Embryonic facial prominence (tissue), 1 donor: ENCODE data around the gene TAF1L.

Experiments
- DNase-seq: peaks from one replicate; pipeline ENCODE4 v3.0.0-alpha.2; 2016; ENCODE audit errors: extremely low spot score

TAF1L gene

DNA sequence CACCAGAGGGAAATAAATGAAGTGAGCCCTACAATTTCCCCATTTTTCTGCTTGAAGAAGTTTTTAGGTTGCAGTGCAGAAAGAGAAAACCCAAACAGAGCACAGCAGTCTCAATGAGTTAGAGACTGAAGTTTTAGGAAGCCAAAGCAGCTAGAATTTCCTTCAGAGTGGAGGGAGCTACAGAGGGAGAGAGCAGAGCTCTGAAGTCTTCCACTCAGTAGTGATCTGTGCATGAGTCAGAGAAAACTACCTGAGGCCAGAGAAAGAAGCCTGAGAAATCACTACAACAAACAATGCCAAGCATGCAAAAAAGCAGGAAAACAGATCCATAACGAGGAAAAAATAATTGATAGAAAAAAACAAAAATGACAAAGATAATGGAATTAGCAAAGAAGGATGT, 44.6 kb downstream of the TAF1L start:
- DNase-seq, result no peak

DNA sequence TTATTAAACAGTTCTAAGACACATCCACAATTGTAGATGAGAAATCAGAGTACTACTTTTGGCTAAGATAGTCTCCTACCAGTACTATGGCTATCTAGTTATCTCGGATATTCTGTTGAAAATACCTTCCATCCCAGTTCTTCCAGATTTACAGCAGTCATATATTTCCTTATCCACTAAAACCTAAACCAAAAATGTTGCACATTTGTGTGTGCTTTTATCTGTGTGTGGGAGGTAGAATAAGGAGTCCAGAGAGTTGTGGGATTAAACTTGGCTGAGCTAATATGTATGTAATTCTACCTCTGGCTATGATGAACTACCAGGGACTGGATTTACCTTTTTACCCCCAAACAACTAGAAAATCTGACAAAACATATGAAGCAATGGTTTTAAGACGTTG, 45.0 kb downstream of the TAF1L start:
- no peak for DNase-seq

DNA sequence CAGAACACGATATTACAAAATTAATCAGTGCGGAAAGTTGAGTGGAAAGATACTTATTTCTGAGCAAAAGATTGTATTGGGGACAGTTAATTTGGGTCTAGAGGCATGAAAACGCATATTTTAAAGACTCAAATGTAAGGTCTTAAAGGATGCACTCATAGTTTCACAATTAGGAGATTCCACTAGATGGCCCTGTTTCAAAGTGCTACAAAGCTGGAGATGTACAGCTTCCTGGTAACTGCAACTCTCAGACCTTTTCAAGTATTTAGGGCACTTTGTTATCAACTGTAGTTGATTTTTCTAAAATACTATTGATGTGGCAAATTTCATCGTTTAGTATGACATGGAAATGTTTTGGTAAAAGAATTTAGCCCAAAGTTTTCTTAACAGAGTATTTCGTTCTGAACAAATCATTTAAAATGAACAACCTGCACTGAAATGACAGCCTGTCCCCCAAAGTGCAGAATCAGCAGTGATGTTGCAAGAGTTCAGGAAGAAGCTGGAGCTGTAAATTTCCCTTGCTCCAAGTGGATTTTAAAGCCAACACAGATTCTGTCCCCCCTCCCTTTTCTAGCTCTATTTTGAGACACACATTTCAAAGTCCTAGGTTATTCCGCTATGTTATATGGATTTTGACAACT, 46.3 kb downstream of the TAF1L start:
- no peak for DNase-seq

DNA sequence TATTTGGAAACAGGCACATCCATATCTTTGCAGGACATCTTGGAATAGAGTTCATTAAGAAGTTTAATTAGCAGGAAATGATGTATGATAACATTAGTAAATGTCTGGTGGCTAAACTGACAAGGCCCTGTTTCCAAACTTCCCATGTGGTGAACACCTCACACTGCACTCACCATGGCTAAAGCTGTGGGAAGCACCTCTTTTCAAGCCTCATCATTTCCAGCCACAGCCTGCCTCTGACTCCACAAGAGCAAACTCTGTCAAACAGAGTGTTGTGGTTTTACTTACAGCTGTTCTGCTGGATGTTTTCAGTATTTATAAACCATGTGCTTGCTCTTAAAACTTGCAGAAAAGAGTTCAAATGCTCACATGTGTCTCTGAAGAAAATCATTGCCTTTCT, 47.6 kb downstream of the TAF1L start:
- DNase-seq, result no peak

DNA sequence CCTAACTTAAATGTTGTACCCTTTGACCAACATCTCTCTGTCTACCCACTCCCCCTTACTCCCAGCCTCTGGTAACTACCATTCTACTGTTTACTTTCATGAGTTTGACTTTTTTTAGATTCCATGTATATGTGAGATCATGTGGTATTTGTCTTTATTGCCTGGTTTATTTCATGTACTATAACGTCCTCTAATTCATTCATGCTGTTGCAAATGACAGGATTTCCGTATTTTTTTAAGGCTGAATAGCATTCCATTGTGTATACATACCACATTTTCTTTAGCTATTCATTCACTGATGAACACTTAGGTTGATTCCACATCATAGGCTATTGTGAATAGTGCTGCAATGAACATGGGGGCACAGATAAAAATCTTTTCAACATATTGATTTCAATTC, 50.7 kb downstream of the TAF1L start:
- no peak for DNase-seq

DNA sequence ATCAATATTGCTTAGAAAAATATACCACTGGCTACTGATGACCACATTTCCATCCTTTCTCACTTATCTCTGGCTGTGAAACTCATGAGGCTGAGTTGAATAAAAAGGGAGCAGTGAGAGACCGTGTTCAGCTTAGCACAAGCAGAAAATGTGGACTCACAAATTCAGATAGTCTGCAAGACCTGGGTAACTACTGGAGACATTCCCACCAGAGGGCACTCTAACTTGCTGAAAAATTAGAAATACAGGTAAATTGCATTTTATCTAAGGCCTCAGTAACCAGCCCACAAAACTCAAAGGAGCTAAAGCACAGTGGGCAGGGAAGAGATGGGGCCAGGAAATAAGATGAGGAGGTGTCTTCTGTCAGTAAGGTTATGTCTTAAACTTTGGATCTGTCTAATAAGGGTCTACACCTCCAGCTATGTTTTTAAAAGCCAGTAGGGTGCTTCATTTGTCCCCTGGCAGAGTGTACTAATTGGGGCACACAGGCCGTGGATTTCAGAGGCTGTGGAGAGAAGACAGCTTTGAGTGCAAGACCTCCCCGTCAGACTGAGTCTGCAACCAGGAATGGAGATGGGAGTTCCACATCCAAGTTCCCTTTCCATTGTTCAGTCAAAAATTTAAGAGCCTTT, 53.8 kb downstream of the TAF1L start:
- DNase-seq, result no peak

DNA sequence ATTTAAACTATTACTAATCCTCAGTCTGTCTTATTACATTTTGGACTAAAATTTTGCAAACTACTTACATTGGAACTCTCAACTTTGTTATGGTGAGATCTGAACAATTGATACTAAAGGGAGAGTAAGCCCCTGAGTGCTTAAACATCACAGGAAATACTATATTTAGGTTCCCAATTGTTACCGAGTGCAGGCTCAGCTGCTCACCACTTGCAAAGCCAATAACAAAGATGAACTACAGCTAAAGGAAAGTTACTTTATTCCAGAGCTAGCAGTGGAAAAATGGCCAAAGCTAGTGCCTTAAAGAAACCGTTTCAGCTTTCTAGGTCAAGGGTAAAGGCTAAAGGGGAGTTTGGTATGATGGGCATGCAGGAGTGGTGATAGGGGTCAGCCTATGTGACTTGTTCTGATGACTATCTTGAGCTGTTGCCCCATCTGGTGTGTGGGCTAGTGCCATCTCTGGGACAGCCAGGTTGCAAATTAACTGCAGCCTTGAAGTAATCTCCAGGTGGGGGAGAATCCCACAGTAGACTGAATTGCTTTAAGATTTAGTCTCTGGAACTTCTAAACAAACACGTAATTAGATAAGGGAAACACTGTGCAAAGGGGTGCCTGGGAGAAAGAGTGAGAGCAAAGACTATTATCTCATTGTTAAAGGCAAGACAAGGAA, 54.7 kb downstream of the TAF1L start:
- DNase-seq, result no peak

DNA sequence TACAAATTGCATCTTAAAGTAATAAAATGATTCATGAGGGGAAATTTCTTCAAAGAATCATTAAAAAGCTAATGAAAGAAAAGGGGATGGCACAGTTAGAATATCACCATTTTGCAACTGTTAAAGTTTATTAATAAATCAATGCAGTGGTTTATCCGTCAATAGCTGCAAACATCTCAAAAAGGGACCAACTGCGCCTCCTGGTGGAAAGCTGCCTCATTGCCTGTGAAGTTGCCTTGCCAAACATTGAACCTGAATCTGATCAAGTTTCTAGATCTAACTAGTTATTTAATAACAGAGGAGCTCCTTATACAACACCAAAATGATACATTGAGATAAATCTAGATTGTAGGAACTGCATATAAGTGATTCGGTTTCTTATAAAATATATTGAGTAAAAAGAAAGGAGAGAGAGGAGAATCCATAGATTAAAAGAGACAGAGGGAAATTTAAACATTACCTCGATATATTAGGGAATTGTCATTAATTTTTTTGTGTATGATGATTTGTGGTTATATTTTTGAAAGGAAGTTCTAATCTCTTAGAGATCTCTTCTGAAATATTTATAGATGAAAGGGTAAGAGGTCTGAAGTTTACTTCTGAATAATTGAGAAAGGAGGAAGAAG, 55.6 kb downstream of the TAF1L start:
- DNase-seq, result peak; percentile 11
